ENCODE measurements around the gene MUC5B.

DNA sequence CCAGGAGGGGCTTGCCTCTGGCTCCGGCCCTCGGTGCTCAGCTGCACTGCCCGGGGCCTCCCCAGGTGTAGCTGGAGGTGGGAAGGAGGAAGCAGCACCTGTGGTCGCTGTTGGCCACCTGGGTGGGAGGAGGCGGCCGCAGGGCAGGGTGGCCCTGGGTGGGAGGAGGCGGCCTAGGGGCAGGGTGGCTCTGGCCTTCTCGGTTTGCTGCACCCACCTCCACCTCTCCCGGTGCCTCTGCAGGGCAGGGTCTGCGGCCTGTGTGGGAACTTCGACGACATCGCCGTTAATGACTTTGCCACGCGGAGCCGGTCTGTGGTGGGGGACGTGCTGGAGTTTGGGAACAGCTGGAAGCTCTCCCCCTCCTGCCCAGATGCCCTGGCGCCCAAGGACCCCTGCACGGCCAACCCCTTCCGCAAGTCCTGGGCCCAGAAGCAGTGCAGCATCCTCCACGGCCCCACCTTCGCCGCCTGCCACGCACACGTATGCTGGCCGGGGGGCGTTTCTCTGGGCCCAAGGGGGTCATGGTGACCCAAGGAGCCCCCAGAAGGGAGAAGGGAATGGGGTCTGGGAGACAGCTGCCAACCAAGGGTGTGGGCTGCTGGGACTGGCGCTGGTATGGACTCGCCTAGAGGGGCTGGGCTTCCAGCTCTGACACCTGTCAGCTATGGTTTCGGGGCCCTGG lies 44.5 kb upstream of the MUC5B start:
- TF ChIP-seq GATA3 (IDR thresholded peaks at IDR 0.05; ENCODE audit: low read depth, low read length) (no peak), GATA2 (IDR thresholded peaks at IDR 0.05; ENCODE audit: low read depth, low read length) (no peak)
